GM10266 (cell line): ENCODE measurements around the gene RRP15.

Experiments used
- DNase-seq: peaks from one replicate; pipeline ENCODE4 v3.0.0; 2012; ENCODE audit errors: extremely low spot score
- CTCF ChIP-seq: IDR thresholded peaks from 2 replicates; pipeline ENCODE4 v1.5.1; 2012; ENCODE audit warnings: mild to moderate bottlenecking, low read depth; ENCODE audit not compliant: control insufficient read depth, insufficient read depth; ENCODE audit errors: missing control alignments

The RRP15 gene

GRCh38 chr1:218332416-218332815 is 47.3 kb downstream of the RRP15 start:
- TF ChIP-seq CTCF, result no peak
- no peak for DNase-seq

- TF ChIP-seq CTCF, result no peak
- DNase-seq, result no peak
These were observed 51.2 kb downstream of the RRP15 start for GRCh38 chr1:218336328-218336727.

DNA sequence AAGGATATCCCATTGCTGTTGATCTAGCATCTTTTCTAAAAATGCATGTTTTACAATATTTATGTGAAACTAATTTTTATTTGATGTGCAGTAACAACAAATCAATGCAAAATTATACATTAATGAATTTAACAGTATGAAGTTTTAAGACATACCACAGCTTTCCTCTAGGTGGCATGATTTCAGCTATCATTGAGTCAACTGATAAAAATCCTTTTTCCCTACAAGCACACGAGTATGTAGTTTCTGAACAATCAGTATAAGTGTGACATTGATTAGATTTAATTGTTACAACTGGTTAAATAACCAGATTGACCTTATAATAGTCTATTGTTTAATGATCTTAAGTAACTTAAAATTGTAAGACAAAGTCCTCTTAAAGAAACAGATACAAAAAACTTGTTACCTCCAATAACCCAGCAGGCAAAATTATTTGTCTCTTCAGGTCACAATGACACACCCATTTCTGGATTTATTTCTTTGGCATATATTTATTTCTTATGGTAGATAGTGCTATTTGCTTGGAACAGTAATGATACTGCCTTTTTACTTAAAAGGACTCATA is 54.3 kb downstream of the RRP15 start:
- no peak for DNase-seq
- TF ChIP-seq CTCF, result peak; percentile 54

DNA sequence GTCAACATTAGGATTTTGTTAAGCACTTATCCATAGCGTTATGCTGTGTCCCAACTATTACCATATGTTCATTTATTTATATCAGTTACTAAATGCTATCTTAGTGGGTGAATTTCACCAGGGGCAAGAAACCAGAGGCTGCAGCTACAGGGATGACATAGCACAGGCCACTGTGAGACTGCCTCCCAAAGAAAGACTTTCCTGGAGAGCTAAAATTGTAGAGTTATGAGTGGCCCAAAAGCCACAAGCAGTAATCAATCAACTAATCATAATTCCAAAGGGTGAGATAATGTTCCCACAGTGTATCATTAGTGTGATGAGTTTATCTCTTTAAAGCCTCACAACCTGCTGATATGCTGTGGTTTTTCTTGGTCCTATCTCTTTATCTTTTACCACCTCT is 56.2 kb downstream of the RRP15 start:
- no peak for TF ChIP-seq CTCF
- DNase-seq, result no peak

DNA sequence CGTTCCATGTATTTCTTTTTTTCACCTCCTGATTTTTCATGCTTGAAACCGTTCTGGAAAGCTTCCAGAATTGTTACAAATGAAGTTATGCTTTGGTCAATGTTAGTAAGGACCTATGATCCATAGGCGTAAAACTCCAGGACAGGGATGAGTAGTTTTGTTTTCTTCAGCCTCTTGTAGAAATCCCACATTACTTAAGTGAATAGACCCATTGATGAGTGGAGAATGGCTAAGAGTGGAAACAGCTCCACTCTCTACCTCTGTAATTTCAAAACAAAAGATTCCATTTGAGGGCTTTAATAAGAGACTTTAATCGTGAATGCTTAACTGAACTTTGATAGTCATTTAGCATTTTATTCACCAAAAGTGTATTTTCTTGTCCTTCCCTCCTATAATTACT is 57.0 kb downstream of the RRP15 start:
- no peak for TF ChIP-seq CTCF
- DNase-seq, result no peak

DNA sequence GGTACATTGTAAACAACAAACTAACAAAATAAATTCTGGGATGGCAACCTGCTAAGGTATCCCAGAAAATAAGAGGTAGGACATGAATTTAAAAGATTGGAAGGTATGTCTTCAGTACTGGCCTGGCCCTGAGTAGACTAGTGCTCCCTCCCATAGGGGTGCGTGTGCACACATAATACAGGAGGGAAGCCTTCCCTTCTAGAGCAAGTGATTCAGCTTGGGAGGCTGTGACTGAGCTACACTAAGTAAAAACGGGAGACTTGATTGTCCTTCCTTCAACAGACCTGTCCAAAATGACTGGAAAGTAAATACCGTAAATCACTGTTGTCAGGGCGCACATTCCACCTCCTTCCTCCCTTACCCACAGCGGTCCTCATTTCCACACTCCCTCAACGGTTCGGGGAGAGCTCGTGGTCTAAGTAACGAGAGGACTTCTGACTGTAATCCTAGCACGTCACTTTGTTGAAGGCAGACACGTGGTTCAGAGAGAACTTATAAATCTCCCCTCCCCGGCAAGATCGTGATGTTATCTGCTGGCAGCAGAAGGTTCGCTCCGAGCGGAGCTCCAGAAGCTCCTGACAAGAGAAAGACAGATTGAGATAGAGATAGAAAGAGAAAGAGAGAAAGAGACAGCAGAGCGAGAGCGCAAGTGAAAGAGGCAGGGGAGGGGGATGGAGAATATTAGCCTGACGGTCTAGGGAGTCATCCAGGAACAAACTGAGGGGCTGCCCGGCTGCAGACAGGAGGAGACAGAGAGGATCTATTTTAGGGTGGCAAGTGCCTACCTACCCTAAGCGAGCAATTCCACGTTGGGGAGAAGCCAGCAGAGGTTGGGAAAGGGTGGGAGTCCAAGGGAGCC is 60.0 kb downstream of the RRP15 start, which contains the start of gene TGFB2:
Gene TGFB2 (plus strand): TSS at position 523 of the 859 bp plus-strand sequence. CDS start 1,366 bp downstream, outside the sequence.
- no peak for TF ChIP-seq CTCF
- peak; percentile 32 for DNase-seq
